ENCODE data around the gene SALL3. TPM values are rescaled to one million over a fixed set of nuclear protein-coding genes. Genes with fewer than 3 reads are reported as not detected.

The SALL3 gene
- total and polyA plus RNA-seq, 2 of the 8 experiments (the other 6 are each of a cell fraction or from before 2014, with no cell fraction given): 10.5 to 46.4 TPM

GRCh38 chr18:78955051-78955450 lies 24.6 kb upstream of the SALL3 start:
- WGBS, 2 experiments (ENCODE audit: extremely low coverage in 1 of 2, insufficient coverage in 1 of 2, insufficient read length in 1 of 2, insufficient replicate concordance in 2 of 2, low coverage in 1 of 2, low lambda C conversion rate in 2 of 2, missing lambda C conversion rate in 1 of 2): 92% methylated on average over 17 of the region's 17 CpGs; no CpG with 5 or more reads in 1 of the 2 experiments
- Histone ChIP-seq H3K4ac (replicated peaks; ENCODE audit: insufficient read length, low read depth, low read length) (no peak overlapping the region), H2AFZ (ENCODE audit: low read length) (no peak overlapping the region), H2BK20ac (ENCODE audit: low read length) (no peak overlapping the region), H3K4me3 (ENCODE audit: extremely low read depth in 1 of 4, insufficient read depth in 2 of 4, low read depth in 3 of 4, low read length in 4 of 4) (no peak overlapping the region), H3K18ac (ENCODE audit: extremely low read depth, low read length) (no peak overlapping the region), H2BK5ac (ENCODE audit: low read depth, low read length) (no peak overlapping the region), H4K20me1 (replicated peaks in 1 of 2; ENCODE audit: control insufficient read depth in 1 of 2, insufficient read depth in 2 of 2, low read length in 2 of 2) (no peaks in the 10 kb centered on the region), H3K14ac (ENCODE audit: insufficient read length) (no peak overlapping the region), H2AK5ac (ENCODE audit: low read depth, low read length) (no peak overlapping the region), H3K79me1 (ENCODE audit: low read depth, low read length) (no peaks in the 10 kb centered on the region), H3K23ac (ENCODE audit: insufficient read length) (no peak overlapping the region), H4K8ac (ENCODE audit: extremely low read depth, insufficient read depth, low read length) (no peak overlapping the region), H3K4me2 (ENCODE audit: insufficient read depth in 1 of 2, low read depth in 2 of 2, low read length in 2 of 2) (no peak overlapping the region), H3K56ac (replicated peaks; ENCODE audit: insufficient read length, low read depth, low read length) (no peak overlapping the region), H3K23me2 (ENCODE audit: low read depth, low read length) (no peaks in the 10 kb centered on the region), H3K9ac (replicated peaks in 1 of 4; ENCODE audit: extremely low read depth in 1 of 4, low read depth in 3 of 4, low read length in 3 of 4) (no peak overlapping the region), H2BK15ac (ENCODE audit: low read length) (no peak overlapping the region), H4K91ac (replicated peaks; ENCODE audit: insufficient read length, low read length) (no peak overlapping the region), H2BK120ac (replicated peaks; ENCODE audit: low read depth, low read length) (no peak overlapping the region), H3K79me2 (ENCODE audit: control insufficient read depth in 1 of 2, insufficient read depth in 2 of 2, low read length in 2 of 2) (no peaks in the 10 kb centered on the region), H4K5ac (ENCODE audit: insufficient read length, low read depth, low read length) (no peak overlapping the region), H3K9me3 (ENCODE audit: insufficient read depth in 2 of 2, low read depth in 1 of 2, low read length in 1 of 2) (peaks cover 0 to 3% of the 10 kb centered on the region in 2 experiments; a peak in 2 of 4 replicates), H3K36me3 (ENCODE audit: control insufficient read depth in 2 of 4, insufficient read depth in 4 of 4, low read length in 3 of 4) (no peaks in the 10 kb centered on the region), H3K4me1 (replicated peaks in 1 of 4; ENCODE audit: control insufficient read depth in 3 of 4, insufficient read depth in 4 of 4, low read length in 3 of 4) (no peaks in the 10 kb centered on the region), H3K27me3 (replicated peaks in 1 of 4; ENCODE audit: control insufficient read depth in 3 of 4, extremely low read depth in 1 of 4, insufficient read depth in 3 of 4, low read length in 3 of 4) (no peaks in the 10 kb centered on the region), H3K27ac (ENCODE audit: low read depth, low read length) (no peak overlapping the region), H2BK12ac (ENCODE audit: low read depth, low read length) (no peak overlapping the region)
- TF ChIP-seq POLR2A (IDR thresholded peaks at IDR 0.05; ENCODE audit: control extremely low read depth in 1 of 2, low read depth in 2 of 2, low read length in 2 of 2) (no peak), TCF12 (IDR thresholded peaks at IDR 0.05; ENCODE audit: low read depth, low read length) (no peak), TAF7 (optimal IDR thresholded peaks at IDR 0.05; ENCODE audit: borderline replicate concordance, low read depth, low read length) (no peak), CHD1 (IDR thresholded peaks at IDR 0.05; ENCODE audit: low read depth, low read length) (no peak), TAF1 (IDR thresholded peaks at IDR 0.05; ENCODE audit: low read depth, low read length) (no peak), FOSL1 (IDR thresholded peaks at IDR 0.05; ENCODE audit: insufficient read depth, low read depth, low read length) (no peak)
- POLR2A ChIA-PET (ENCODE audit: partially characterized antibody): interaction anchor here (1.3 kb wide), 1 partner anchor 30 kb away, joined by 3 read pairs; no protein-coding TSS in a partner anchor
- DNase-seq (ENCODE audit: low read depth in 1 of 2, low spot score in 2 of 2) (no peak), FAIRE-seq (no peak)
- CTCF ChIA-PET (ENCODE audit: partially characterized antibody): interaction anchor here (0.9 kb wide), 1 partner anchor 78 kb away, joined by 4 read pairs; no protein-coding TSS in a partner anchor

Measured in H1 (cell line).